Activated naive CD4-positive, alpha-beta T cell (primary cell): ENCODE results near the gene CCNL2.
"Not testable (repeated sequence)": the region's sequence is repeated elsewhere in the genome, so short reads cannot be mapped to it uniquely, and the experiment has no call there.

Source experiments
- DNase-seq, 4 experiments: peaks; one replicate each; lab custom pipeline; 2025; lab: John Stamatoyannopoulos, UW

The CCNL2 gene

GRCh38 chr1:1419813-1420653 is 20.9 kb upstream of the CCNL2 start:
- no peak for DNase-seq

GRCh38 chr1:1419363-1419812 is 20.3 kb upstream of the CCNL2 start:
- no peak for DNase-seq

DNA sequence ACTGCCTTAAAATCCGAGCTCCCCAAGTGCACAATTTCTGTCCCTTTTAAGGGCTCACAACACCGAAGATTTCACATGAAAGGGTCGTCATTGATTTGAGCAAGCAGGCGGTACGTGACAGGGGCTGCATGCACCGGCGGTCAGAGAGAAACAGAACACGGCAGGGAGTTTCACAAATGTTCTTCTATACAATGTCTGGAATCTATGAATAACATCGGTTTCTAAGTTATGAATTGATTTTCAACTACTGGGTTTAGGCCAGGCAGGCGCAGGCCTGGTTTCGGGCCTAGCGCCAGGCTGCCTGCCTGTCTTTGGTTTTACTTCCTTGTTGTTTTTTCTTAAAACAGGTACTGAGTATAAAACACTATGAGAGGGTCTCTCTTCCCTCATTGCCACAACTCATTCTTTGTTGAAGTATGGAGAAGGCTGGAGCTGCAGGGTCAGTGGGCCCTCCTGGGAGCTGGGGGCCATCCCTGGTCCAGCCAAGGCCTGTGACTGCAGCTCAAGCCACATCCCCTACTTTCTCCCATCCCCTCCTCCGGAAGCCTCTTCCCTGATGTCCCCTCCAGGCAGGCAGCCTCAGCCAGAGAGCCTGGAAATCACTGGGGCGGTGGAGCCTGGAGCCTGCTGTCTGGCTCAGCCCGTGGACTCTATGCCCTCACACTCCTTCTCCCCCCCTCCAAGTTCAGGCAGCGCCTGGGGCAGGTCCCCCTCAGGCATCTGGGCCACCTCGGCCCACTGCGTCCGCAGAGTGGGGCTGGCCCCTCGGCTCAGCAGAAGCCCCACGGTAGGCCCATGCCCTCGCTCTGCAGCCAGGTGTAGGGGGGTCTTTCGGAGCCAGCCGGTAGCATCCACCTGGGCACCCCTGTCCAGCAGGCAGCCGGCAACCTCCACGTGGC is 19.6 kb upstream of the CCNL2 start:
- no peak for DNase-seq

- not testable (repeated sequence) for DNase-seq
Measured at GRCh38 chr1:1417825-1418463, 18.8 kb upstream of the CCNL2 start.

DNA sequence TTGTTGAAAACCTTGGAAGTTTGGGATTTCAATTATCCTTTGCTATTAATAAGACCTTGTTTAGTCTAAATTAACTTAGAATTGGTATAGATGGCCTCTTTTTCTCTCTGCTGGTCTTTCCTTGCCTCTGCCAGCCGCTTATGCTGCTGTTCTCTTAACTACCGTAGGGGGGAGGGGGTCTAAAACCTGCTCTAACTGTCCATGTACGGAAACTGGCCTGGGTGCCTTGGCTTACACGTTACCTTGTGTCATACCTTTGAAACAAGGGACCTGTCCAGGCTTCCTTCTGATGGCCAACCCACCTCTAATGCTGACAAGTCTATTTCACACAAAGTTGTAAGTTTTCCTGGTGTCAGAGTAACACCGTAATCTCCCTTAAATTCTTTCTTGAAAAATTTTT is 18.3 kb upstream of the CCNL2 start:
- DNase-seq = not testable (repeated sequence)

DNA sequence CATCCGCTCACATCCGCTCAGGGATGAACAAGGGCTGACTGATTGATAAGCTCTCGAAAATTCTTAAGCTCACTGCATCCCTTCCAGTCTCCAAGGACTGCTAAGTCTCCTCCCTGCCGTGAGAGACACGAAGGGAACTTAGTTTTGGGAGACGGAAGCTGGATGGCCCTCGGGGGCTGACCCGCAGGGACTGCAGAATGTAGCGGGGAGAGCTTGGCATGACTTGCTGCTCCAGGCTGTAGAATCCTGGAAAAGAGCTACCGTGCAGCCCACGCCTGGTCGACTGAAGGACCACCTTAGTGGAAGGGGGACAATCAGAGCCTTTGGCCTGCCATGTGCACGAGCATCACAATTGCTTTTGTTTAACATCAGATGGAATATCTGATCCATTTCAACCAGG is 16.6 kb upstream of the CCNL2 start:
- DNase-seq = no peak

GRCh38 chr1:1412311-1412902 is 13.3 kb upstream of the CCNL2 start:
- not testable (repeated sequence) for DNase-seq

DNA sequence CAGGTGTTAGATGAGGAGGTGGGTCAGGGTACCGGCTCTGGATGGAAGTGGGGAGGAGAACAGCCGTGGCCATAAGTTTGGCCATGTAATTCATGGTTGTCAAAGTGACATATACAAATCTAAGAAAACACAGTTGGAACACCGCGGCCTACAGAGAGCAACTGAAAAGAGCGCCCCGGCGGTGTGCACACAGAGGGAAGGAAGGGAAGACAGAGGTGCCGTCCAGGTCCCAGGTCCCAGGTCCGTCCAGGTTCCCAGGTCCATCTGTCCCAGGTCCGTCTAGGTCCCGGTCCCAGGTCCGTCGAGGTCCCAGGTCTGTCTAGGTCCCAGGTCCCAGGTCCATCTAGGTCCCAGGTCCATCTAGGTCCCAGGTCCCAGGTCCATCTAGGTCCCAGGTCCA is 12.5 kb upstream of the CCNL2 start:
- DNase-seq = no peak

DNA sequence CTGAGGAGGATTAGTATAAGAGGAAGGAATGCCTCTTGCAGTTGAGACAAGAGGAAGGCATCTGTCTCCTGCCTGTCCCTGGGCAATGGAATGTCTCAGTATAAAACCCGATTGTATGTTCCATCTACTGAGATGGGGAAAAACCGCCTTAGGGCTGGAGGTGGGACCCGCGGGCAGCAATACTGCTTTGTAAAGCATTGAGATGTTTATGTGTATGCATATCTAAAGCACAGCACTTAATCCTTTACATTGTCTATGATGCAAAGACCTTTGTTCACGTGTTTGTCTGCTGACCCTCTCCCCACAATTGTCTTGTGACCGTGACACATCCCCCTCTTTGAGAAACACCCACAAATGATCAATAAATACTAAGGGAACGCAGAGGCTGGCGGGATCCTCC is 11.1 kb upstream of the CCNL2 start:
- DNase-seq = not testable (repeated sequence)

- DNase-seq = peak in 2 of 4 experiments; percentile 27 to 36
Measured at GRCh38 chr1:1407636-1408318, 8.6 kb upstream of the CCNL2 start.

DNA sequence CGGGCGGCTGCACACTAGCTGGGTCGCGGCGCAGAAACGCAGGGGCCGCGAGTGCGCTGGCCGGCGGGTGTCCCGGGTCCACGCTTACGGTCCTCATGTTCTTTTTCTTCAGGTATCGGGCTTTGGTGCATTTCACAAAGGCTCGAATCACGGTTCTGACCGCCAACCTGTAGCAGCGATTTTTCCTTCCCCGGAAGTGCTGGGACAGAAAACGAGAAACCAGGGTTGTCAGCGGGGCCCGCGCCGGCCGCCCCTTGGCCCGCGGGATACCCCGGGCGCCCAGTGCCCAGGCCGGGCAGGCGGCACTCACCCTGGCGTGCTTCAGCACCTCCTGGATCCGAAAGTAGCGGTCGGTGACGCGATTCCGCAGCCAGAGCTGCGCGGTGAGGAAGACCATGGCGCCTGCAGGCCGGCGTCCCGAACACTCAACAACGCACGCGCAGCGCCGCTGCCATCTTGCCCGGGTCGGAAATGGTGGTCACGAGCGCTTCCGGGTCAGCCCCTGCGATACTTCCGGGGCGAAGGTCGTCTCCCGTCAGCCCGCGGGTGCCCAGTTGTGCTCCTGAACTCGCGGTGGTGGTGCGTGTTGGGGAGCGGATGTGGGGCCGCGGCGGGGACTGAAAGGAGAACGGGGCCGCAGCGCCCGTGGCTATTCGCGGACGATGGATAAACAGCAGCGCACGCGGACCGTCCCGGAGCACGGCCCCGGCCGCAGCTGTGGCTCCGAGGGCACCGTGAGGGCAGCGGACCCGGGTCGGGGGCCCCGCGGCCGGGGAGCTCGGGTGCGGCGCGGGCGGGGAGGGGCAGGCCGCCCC is 7.9 kb upstream of the CCNL2 start, which contains the start of gene MRPL20:
Gene MRPL20 (minus strand): TSS at position 473 of the 815 bp plus-strand sequence. CDS start 76 bp downstream, at position 397.
- peak; percentile 92 to 95 (median 92) for DNase-seq

DNA sequence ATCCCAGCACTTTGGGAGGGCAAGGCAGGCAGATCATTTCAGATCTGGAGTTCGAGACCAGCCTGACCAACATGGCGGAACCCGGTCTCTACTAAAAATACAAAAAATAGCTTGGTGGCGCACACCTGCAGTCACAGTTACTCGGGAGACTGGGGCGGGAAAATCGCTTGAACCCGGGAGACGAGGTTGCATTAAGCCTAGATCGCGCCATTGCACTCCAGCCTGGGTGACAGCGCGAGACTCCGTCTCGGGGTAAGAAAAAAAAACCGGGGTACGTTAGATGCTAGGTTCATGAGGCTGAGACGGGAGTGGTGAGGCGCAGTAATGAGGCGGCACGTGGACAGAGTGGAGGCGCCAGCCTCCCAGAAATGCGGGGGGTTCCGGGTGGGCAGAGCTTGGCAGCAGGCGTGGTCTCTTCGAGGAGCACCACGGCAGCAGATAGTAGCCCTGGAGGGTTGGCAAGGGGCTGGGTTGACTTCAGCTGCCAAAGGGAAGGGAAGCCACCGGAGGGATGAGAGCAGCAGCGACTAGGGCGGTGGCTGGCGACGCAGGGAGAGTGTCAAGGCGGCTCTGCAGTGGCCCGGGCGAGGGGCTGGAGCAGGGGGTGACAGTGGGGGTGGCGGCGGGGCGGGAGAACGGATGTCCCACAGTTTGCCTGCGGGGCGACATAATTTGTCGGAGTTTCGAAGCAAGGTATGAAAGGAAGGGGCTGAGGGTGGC is 7.1 kb upstream of the CCNL2 start:
- DNase-seq = no peak

- no peak for DNase-seq
Measured at GRCh38 chr1:1403653-1404052, 4.5 kb upstream of the CCNL2 start.

- DNase-seq = not testable (repeated sequence)
Measured at GRCh38 chr1:1402901-1403392, 3.8 kb upstream of the CCNL2 start.

DNA sequence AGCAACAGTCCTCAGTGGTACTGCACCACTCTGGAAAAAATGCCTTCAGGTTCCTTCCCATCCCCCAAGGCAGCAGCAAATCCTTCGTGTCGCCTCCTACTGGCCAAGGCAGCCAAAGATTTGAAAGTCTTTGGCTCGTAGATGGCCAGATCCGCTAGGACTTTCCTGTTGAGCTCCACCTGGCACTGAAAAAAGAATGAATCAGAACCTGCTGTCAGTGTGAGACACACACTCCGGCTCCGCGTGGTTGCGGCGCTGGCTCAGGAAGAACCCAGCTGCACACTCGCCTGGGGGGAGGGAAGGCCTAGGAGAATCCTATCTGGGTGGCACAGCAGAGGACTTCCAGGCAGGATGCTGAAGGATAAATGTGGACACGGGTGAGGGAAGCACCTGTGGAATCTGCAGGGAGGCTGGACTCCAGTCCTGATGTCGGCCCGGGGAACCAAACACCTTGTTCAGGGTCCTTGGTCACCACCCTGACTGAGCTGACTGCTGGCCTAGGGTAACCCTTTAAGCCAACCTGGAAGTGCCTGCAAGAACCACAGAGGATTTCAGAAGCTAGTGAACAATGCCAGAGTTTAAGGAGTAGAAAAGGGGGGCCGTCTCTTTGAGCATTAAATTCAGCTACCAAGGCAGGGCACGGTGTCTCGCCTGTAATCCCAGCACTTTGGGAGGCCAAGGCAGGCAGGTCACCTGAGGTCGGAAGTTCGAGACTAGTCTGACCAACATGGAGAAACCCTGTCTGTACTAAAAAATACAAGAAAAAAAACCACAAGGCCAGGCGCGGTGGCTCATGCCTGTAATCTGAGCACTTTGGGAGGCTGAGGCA is 3.2 kb upstream of the CCNL2 start:
- DNase-seq = no peak

DNA sequence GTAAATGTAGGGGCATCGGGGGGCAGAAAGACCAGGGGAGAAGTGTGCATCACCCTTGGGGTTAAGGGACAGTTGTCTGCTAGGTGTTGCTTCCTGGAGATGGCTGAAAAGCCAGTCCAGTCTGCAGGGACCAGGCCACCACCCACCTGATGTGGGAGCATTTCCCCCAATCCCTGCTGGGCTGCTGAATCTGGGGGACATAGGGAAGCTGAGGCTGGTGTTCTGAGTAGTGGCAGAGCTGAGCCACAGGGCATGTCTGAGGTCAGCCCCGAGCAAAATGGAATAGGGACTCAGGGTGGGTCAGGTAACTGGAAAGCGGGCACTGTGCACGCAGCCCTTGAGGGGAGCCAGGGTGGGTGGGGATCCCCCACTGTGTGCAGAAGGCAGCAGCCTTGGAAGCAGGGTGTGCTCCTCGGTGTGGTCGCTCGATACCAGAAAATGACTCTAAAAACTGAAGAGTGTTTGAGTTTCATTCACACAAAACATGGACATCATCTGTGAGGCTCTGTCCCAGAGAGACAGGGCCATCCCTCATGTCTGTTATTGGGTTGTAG is 2.4 kb upstream of the CCNL2 start:
- no peak for DNase-seq

GRCh38 chr1:1400576-1401456 is 1.7 kb upstream of the CCNL2 start:
- DNase-seq = no peak
